Stimulated activated naive CD8-positive, alpha-beta T cell treated with anti-CD3 and anti-CD28 coated beads, Interleukin-15, Interleukin-2, amounts not matched to agents 100 U/mL and 50 U/mL, for 24 hours (primary cell): ENCODE data around the gene MAN1A2.

Experiments
- ATAC-seq: fragments of 150-1000 bp; cut with Tn5 transposase; one replicate; pipeline ENCODE4 v1.10.0; 2021
- DNase-seq: peaks from one replicate; pipeline ENCODE4 v3.0.0; 2021

Gene MAN1A2

DNA sequence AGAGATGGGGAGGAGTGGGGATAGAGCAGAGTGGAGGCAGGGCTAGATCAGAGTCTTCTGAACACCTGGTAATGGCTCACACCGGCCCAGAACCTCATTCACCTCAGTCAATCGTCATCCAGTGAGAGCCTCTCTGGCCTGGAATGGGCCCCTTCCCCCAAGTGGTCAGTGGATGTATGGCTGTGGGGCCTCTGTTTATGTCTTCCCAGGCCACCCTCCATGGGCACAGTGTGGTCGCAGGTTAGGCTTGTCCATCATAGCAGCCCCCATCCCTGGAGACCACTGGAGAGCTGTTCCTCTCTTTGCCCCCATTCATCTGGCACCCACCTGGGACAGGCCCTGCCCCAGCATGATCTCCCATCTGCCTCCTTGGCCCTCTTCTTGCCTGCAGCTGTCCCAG is 209.0 kb downstream of the MAN1A2 start:
- DNase-seq (no peak), ATAC-seq (no peak)

DNA sequence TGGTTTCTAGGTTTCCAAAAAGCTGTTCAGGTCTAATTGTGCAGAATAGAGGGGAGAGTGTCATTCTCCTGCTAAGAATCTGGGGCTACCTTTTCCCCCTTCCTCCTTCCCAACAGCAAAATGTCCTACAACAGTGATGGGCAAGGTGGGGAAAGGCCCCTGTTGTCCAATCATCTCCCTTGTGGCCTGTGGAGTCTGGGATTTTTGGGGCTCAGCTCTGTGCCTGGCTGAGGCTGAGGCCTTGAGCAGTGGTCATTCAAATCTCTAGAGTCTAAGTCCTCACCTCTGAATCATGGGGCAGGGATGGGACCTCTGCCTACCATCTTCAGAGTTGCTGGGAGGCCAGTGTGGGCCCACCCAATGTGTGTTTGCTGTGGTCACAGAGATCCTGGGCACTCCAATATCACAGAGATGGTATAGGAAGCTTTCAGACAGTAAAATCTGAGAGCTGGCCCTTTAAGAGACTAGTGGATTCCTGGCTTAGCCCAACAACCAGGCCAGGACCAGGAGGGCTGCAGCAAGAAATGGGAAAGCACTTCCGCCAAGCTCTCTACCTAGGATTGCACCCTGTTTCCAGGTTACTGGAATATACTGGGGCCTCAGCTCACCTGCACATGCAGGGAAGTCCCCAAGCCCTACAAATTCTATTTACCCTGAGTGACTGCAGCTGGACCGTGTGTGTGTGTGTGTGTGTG is 210.1 kb downstream of the MAN1A2 start:
- ATAC-seq = no peak
- DNase-seq = no peak

DNA sequence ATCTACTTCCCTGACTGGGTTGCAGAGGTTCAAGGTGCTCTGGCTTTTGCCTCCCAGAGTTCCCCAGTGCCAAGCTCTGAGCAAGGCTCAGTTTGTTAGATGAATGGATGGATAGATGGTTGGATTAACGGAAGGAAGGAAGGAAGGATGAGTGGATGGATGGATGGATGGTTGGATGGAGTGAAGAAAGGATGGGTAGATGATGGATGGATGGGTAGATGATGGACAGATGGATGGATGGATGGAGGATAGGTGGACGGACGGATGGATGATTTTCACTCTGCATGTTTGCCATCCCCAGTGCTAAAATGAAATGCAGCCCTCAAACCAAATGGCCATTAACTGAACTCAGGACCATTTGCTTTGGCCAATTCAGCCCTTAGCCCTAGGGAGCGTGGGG is 211.2 kb downstream of the MAN1A2 start:
- no peak for DNase-seq
- no peak for ATAC-seq
